NOMO-1 (cell line): ENCODE results near the gene SHISA5.
"Not testable (repeated sequence)": the region's sequence is repeated elsewhere in the genome, so short reads cannot be mapped to it uniquely, and the experiment has no call there.

Source experiments
- DNase-seq, 2 experiments: peaks; one replicate each; lab custom pipeline; 2025; ENCODE audit not compliant: unreplicated experiment in 2 of 2; lab: John Stamatoyannopoulos, UW

Gene SHISA5, protein sequence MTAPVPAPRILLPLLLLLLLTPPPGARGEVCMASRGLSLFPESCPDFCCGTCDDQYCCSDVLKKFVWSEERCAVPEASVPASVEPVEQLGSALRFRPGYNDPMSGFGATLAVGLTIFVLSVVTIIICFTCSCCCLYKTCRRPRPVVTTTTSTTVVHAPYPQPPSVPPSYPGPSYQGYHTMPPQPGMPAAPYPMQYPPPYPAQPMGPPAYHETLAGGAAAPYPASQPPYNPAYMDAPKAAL

DNA sequence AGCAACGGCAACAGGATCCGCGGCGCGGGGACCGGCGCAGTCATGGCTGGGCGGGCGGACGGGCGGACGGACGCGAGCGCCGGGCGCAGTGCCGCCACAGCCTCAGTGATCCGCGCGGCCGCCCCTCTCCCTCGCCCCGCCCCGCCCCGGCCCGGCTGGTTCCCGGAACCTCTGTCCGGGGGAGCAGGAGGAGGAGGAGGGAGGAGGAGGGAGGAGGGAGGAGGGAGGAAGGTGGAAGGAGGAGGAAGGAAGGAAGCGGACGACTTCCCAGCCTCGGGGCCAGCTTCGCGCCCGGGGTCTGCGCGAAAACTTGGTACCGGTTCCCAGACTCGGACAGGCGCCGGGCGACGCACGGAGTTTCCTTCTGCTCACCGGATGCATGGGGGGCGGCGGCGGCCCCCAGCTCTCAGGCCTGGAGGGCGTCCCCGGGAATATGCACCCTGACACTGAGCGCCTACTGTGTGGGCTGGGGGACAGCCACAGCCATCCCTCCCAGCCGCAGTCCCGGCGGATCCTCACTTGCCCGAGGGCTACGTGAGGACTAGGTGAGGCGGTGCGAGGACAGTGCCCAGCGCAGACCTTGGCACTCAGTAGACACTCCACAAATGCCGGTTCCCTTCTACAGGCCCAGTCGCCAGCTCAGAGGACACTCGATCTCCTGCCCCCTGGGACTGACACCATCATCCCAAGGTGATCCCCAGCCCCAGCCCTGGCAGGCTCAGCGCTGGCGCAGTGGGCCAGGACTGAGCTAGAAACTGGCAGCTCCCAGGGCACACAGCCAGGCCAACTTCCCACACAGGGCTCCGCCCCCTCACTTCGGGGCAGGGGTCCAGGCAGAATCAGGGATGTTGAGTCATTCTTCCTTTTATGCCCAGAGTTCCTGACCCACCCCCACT is at the start of gene SHISA5:
Gene SHISA5 (minus strand): TSS at position 124 of the 896 bp plus-strand sequence. CDS start 80 bp downstream, at position 44.
- DNase-seq, result peak; percentile 18 to 32

GRCh38 chr3:48553361-48553760 is 49.4 kb upstream of the SHISA5 start:
- DNase-seq, result no peak

- no peak for DNase-seq
Observed at GRCh38 chr3:48552111-48552951, 48.4 kb upstream of the SHISA5 start.

GRCh38 chr3:48551651-48552050 is 47.7 kb upstream of the SHISA5 start:
- DNase-seq, result not testable (repeated sequence)

DNA sequence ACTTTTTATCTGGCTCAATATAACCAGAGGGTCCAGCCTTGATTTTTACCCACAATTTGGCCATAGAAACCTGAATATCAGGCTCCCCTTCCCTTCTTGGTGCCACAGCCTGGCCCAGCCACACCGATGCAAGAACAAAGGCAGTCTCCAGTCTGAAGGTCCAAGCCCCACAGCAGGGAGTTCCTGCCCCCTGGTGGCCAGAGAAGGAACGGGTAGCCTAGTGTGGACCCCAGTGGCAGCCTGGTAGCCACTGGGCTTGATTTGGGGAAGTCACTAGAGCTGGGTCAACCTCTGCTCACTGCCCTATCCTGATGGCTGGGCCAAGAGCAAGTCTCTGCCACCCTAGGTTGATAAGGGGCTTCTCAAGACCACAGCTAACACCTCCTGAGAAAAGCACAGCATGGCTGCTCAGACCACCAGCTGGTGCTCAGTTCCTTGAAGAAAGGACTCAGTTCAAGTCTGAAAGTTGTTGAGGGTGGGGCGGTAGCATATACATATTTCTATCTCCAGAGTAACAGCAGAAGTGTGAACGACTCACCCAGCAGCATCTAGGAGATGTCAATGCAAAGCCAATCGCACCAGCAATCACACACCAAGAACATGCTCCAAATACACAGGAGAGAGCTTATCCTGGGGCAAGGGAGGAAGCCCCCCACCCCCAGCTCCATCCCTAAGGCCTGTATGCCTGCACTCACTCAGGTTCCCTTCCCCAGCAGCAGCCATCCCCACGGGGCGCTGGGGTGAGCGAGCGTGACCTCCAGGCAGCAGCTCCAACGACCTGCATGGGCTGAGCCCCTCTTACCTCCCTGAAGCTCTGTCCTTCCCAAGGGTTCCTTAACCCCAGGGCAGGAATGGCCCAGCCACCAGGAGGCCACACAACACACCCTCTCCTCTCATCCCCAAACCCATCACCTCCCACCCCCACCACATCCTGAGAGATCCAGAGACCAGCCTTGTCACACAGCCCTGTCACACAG is 45.0 kb upstream of the SHISA5 start:
- peak; percentile 83 to 85 for DNase-seq

GRCh38 chr3:48548126-48548525 is 44.2 kb upstream of the SHISA5 start:
- no peak for DNase-seq

DNA sequence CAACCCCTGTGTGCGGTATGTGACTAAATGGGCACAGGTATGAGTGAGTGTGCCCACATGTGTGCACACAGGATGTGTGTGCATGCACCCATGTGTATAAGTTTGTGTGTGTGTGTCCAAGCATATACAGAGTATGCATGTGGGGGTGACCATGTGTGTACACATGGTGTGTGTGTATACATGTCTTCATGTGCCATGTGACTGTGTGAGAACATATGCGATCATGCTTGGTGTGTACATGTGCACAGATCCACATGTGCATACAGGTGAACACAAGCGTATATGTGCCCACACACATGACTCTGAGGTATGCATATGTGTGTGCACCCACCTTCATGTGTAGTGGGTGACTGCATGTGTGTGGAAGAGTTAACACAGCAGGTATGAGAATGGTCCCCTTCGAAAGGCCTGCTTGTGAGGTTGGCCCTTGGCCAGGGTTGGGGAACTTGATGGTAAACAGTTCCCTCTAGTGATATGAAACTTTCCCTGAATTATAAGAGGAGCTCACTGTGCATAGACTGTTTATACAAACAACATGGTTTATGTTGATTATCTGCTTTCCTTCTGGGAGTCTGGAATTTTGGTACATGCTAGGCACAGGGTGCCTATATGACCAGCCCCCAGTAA is 42.3 kb upstream of the SHISA5 start:
- no peak for DNase-seq

DNA sequence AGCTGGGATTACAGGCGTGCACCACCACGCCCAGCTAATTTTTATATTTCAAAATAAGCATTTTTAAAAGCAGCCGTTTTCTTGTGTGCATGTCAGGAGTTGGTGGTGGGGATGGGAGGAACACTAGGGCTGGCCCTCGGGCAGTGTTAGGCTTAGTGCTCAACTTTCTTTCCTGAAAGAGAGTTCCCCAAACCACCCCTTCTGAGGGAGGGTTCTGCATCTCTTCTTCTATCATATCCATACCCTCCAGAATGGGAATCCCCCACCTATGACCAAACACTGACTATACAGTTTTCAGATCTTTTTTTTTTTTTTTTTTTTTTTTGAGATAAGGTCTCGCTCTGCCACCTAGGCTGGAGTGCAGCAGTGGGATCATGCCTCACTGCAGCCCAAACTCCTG is 40.2 kb upstream of the SHISA5 start:
- DNase-seq, result no peak

DNA sequence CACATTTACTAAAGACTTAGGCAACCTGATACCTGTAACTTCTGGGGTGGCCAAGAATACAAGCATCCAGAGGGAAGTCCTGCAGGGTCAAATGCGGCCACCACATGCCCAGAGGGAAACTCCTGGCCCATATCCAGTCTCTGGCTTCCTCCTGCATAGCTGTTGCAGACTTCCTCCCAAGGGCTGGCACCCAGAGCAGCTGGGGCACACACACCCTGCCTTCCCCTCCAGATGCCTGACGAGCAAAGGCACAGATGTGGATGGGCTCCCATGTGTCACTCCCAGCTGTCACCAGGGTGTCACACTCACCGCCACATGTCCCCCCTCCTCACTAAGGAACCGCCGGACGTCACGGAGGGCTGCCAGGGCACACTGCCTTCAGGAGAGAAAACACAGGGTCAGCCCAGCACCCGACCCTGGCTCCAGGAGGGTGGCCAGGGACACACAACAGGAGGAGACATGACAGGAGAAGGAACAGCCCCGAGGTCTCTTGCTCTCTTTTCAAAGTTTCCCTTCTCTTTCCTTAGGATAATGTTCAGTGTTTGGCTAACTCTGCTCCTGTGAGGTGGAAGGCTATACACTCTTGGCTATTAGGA is 39.4 kb upstream of the SHISA5 start:
- DNase-seq, result no peak

- DNase-seq, result no peak
Observed at GRCh38 chr3:48538451-48538850, 34.5 kb upstream of the SHISA5 start.

GRCh38 chr3:48536785-48537184 is 32.8 kb upstream of the SHISA5 start:
- no peak for DNase-seq

DNA sequence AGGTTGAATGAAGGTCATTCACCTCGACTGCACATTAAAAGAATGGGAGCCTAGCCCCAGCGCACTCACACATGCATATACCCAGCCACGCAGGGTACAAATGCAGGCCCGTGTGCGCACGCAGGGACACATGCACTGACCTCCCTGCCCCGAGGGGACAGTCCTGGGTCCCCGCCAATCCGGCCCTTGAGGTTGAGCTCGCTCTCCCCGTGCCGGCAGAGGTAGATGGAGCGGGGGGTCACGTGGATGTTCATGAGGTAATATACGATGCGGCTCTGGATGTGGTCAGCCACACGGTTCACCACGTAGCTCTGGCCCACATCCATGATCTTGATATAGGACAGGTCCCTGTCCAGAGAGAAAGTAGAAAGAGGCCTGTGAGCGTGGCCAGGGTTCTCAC is 32.1 kb upstream of the SHISA5 start:
- DNase-seq, result no peak

GRCh38 chr3:48535578-48535977 is 31.6 kb upstream of the SHISA5 start:
- no peak for DNase-seq

DNA sequence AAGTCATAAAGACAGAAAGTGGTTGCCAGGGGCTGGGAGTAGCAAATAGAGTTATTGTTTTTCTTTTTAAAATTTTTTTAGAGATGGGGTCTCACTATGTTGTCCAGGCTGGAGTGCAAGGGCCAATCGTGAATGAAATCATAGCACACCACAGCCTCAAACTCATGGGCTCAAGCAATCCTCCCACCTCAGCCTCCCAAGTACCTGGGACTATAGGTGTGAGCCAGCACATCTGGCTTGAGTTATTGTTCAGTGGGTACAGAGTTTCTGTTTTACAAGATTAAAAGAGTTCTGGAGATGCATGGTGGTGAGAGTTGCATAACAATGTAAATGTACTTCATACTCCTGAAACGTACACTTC is 29.0 kb upstream of the SHISA5 start:
- DNase-seq, result no peak

GRCh38 chr3:48532271-48532976 is 28.4 kb upstream of the SHISA5 start:
- DNase-seq, result peak in 1 of 2 experiments; percentile 30

- DNase-seq, result not testable (repeated sequence)
Observed at GRCh38 chr3:48530701-48531100, 26.7 kb upstream of the SHISA5 start.

DNA sequence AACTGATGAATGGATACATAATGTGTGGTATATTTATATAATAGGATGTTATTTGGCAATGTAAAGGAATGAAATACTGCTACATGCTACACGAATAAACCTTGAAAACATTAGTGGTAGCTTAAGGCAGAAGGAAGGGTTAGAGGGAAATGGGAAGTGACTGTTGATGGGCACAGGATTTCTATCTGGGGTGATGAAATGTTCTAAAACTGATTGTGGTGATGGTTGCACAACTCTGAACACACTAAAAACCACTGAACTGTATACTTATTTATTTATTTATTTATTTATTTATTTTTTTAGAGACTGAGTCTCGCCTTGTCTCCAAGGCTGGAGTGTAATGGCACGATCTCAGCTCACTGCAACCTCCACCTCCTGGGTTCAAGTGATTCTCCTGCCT is 24.8 kb upstream of the SHISA5 start:
- peak; percentile 53 to 87 for DNase-seq

GRCh38 chr3:48528048-48528447 is 24.1 kb upstream of the SHISA5 start:
- DNase-seq, result peak; percentile 65 to 86

DNA sequence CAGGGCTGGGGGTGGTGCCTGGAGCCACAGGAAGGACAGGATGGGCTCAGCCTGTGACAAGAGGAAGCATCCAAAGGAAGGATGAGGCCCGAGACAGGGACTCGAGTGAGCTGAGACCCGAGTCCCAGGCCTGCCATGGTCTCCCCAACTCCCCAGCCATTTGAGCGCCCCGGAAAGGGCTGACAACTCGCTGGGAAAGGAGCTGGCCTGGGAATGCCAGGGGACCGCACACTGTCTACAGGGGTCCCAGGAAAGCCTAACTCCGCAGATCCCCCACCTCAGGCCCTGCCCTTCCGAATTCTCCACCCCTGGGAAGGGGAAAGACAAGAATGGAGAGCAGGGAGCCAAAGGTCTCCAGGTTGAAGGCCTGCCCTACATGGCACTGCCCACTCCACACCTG is 21.0 kb upstream of the SHISA5 start:
- DNase-seq, result no peak
